Measurements from ENCODE around the gene TCERG1L.

The TCERG1L gene

DNA sequence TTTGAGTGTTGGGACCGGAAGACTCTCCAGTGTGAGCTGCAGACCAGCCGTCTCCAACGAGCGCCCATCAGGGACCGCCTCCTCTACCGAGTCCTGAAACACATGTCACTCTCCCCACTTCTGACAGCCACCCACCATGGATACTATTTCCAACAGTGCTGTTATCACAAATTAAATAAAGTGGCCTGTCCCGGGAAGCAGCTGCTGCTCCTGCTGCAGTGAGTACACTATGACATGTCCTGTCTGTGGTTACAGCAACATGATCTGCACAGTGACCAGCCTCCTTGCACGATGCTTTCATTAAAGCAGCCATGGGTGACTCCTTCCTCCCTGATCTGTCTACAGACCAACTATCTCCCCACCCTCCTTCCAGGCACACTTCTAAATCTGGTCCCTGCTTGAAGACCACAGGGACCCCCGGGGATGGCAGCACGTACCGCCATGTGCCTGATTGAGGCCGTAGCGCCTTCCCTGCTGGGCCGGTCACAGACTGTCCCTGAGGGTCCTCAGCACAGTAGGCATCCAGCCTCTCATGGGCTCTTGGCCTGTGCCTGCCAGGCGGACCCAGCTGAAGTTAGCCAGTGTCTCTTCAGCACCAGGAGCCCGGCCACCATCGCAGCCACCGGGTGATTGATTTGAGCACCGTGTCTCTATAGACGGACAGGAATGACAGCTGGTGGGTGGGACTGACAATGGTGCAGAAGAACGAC, 58.8 kb downstream of the TCERG1L start:
- H3K4me3 ChIP-seq (replicated peaks in 1 of 2; ENCODE audit: low read depth in 2 of 2, low read length in 2 of 2) = no peak overlapping the region
- DNase-seq (ENCODE audit: low read depth in 2 of 2) = no peak
- TF ChIP-seq, protein P1, sequence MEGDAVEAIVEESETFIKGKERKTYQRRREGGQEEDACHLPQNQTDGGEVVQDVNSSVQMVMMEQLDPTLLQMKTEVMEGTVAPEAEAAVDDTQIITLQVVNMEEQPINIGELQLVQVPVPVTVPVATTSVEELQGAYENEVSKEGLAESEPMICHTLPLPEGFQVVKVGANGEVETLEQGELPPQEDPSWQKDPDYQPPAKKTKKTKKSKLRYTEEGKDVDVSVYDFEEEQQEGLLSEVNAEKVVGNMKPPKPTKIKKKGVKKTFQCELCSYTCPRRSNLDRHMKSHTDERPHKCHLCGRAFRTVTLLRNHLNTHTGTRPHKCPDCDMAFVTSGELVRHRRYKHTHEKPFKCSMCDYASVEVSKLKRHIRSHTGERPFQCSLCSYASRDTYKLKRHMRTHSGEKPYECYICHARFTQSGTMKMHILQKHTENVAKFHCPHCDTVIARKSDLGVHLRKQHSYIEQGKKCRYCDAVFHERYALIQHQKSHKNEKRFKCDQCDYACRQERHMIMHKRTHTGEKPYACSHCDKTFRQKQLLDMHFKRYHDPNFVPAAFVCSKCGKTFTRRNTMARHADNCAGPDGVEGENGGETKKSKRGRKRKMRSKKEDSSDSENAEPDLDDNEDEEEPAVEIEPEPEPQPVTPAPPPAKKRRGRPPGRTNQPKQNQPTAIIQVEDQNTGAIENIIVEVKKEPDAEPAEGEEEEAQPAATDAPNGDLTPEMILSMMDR (IDR thresholded peaks at IDR 0.05; ENCODE audit: low read depth, low read length) = no peak

DNA sequence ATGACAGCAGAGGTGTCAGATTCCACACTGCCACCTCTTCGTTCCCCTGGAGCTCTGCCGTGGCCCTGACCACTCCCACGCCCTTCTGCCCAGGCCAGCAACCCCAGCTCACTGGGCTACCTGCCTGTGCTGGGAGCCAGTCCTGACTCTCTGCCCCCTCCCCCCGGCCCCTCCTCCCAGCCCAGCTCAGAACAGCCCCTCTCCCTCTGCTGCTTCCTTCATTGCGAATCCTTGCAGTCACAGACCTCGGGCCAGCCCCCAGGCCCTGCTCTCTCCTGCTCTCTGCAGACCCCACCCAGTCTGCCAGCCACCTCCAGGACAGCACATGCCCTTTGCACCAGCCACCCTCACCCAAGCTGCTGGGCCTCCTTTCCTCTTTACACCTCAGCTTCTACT, 60.4 kb downstream of the TCERG1L start:
- TF ChIP-seq, protein P1 (IDR thresholded peaks at IDR 0.05; ENCODE audit: low read depth, low read length) = no peak
- H3K4me3 ChIP-seq (replicated peaks in 1 of 2; ENCODE audit: low read depth in 2 of 2, low read length in 2 of 2) = no peak overlapping the region
- no peak for DNase-seq (ENCODE audit: low read depth in 2 of 2)

DNA sequence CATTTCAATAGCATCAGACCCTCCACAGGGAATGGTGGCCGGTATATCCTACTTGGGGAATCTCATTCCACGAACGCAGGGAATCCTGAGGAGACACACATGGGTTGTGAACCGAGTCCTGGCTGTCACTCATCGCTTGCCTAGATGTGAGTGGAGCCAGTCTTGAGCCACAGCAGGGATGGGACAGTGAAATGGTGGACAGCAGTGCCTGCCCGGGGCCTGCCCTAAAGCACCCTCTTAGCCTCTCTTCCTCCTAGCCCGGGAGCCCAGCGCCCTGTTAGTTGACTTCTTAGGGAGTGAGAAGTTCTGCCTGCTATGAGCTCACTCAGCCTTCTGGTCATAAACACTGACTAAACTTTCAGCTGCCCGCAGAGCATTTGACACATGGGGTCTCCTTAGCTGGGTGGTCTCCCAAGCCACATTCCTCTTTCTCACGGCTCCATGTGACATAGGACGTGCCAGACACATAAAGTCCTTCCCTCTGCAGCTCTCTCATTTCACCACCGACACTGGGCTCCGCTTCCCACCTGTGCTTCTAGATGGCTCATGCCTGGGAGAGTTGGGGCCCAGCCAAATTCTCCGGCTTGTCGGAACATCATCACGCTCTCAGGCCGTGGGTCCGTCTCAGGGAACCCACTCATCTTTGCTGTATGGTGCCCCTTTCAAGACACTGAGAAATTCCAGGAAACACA, 60.9 kb downstream of the TCERG1L start:
- TF ChIP-seq, protein P1 (IDR thresholded peaks at IDR 0.05; ENCODE audit: low read depth, low read length) = no peak
- no peak overlapping the region for H3K4me3 ChIP-seq (replicated peaks in 1 of 2; ENCODE audit: low read depth in 2 of 2, low read length in 2 of 2)
- DNase-seq (ENCODE audit: low read depth in 2 of 2) = no peak

DNA sequence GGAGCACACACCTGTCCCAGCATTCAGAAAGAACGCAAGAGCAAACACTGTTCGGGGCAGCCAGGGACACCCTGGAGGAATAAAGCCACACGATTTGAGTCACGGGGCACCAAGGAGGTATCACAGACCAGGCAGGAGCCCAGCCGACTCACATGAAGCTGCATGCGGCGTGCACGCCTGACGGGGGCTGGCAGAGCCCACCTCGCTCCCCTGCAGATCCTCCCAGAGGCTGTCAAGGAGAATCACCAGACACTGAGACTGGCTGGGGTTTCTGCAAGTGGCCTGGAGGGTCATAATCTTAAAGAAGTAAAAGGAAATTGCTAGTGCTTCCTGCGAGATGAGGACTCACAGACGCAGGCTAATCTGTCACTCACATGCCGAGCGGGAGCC, 61.6 kb downstream of the TCERG1L start:
- H3K4me3 ChIP-seq (replicated peaks in 1 of 2; ENCODE audit: low read depth in 2 of 2, low read length in 2 of 2) = no peak overlapping the region
- TF ChIP-seq, protein P1 (IDR thresholded peaks at IDR 0.05; ENCODE audit: low read depth, low read length) = no peak

DNA sequence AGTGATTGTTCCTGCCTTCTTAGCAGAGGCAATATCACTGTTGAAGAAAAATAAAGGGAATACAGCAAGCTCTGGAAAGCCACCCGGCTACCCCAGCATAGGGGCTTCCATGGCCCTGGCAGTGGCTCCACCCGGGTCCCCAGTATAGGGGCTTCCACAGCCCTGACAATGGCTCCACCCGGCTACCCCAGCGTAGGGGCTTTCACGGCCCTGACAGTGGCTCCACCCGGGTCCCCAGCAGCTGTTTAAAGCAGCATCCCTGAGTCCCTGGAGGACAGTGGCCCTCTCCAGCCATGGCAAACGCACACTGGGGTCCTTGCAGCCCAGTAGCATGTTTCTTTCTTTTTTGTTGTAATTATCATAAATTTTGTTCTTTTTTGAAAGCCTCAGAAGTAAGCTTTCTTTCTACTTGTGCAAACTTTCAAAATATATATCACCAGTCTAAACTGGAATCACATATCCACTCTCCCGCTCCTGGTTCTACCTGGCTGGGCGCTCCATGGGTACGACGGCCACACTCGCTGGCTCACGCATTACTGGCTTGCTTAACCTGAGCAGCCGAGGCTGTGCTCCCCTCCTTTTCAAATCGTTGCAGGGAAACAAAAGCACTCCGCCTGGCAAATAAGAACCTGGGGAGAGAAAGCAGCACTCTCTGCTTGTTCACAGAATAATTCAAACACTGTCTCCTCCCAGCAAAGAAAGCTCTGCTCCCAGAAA, 62.1 kb downstream of the TCERG1L start:
- no peak for DNase-seq (ENCODE audit: low read depth in 2 of 2)
- TF ChIP-seq, protein P1 (IDR thresholded peaks at IDR 0.05; ENCODE audit: low read depth, low read length) = no peak
- no peak overlapping the region for H3K4me3 ChIP-seq (replicated peaks in 1 of 2; ENCODE audit: low read depth in 2 of 2, low read length in 2 of 2)

More for the DNA sequence above, 61.6 kb downstream of the TCERG1L start:
- no peak for DNase-seq (ENCODE audit: low read depth in 2 of 2)

DNA sequence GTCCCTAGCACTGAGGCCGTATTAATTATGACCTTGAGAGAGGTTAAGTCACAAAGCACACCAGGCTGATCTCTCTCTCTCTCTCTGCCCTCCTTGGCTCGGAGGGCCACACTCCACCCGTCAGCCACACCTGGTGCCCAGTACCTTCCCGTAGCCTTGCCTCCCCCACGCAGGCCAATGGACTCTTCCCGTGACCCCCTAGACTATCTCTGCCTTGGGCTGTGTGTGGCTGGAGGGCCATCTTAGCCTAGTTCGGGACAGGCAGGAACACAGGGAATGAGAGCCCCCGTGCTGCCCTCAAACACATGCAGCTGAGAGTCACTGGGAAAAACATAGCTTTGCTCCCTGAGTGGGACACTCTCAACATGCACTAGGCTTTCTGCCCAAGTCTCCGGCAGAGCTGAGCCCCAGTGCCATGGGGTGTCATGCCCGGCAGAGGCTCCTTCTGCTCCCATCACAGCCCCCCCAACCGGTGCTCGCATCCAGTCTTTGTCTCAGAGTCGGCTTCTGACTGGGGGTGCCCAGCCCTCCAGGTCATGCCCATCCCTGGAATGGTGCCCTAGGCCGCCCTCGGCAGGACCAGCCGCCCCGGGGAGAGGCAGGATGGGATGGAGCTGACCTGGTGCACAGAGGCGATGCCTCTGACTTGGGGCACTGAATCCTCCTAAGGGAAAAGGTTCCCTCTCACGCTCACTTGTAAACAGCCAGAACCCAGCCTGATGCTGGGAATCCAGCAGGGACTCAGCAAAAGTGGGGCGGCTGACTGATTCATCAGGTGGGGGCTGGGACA, 63.0 kb downstream of the TCERG1L start:
- H3K4me3 ChIP-seq (replicated peaks in 1 of 2; ENCODE audit: low read depth in 2 of 2, low read length in 2 of 2) = no peak overlapping the region
- DNase-seq (ENCODE audit: low read depth in 2 of 2) = no peak
- TF ChIP-seq, protein P1 (IDR thresholded peaks at IDR 0.05; ENCODE audit: low read depth, low read length) = no peak
